C4-2B (cell line): Measurements from ENCODE around the gene SPAG4.

ENCODE experiments used
- H3K27ac ChIP-seq: fragments of 450-650 bp; 2 replicates; pipeline ENCODE4 v1.5.1; 2017
- ZFX ChIP-seq: fragments of 450-650 bp; IDR thresholded peaks from 2 replicates; pipeline ENCODE4 v1.6.1; 2017
- TF ChIP-seq, protein P1 (sequence below): fragments of 450-650 bp; conservative IDR thresholded peaks from 2 replicates; pipeline ENCODE4 v1.5.1; 2017; ENCODE audit warnings: mild to moderate bottlenecking

Gene SPAG4

GRCh38 chr20:35652641-35653429, 37.2 kb downstream of the SPAG4 start:
- TF ChIP-seq ZFX: no peak
- TF ChIP-seq, protein P1, sequence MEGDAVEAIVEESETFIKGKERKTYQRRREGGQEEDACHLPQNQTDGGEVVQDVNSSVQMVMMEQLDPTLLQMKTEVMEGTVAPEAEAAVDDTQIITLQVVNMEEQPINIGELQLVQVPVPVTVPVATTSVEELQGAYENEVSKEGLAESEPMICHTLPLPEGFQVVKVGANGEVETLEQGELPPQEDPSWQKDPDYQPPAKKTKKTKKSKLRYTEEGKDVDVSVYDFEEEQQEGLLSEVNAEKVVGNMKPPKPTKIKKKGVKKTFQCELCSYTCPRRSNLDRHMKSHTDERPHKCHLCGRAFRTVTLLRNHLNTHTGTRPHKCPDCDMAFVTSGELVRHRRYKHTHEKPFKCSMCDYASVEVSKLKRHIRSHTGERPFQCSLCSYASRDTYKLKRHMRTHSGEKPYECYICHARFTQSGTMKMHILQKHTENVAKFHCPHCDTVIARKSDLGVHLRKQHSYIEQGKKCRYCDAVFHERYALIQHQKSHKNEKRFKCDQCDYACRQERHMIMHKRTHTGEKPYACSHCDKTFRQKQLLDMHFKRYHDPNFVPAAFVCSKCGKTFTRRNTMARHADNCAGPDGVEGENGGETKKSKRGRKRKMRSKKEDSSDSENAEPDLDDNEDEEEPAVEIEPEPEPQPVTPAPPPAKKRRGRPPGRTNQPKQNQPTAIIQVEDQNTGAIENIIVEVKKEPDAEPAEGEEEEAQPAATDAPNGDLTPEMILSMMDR: no peak
- no peak overlapping the region for H3K27ac ChIP-seq

GRCh38 chr20:35653430-35653734, 37.8 kb downstream of the SPAG4 start:
- TF ChIP-seq, protein P1: no peak
- TF ChIP-seq ZFX: no peak

DNA sequence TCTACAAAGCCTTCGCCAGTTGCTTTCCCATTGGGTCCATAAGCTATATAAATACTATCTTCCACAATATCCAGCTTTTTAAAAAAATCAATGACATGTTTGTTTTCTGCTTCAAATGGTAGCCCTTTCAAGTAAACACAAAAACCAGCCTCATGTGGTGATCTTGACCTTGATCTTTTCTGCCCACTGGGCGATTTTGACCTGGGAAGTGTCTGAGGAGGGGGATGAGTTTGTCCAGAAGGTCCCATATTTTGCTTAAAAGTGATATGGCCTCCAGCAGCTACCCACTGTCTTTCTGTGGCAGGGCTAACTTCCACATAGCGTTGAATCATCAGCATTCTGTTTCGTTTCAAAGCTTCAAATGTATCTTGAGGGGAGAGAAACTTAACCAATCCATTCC, 38.3 kb downstream of the SPAG4 start:
- TF ChIP-seq, protein P1: no peak
- no peak for TF ChIP-seq ZFX
- H3K27ac ChIP-seq: no peak overlapping the region

More at GRCh38 chr20:35653430-35653734, 37.8 kb downstream of the SPAG4 start:
- H3K27ac ChIP-seq: no peak overlapping the region

DNA sequence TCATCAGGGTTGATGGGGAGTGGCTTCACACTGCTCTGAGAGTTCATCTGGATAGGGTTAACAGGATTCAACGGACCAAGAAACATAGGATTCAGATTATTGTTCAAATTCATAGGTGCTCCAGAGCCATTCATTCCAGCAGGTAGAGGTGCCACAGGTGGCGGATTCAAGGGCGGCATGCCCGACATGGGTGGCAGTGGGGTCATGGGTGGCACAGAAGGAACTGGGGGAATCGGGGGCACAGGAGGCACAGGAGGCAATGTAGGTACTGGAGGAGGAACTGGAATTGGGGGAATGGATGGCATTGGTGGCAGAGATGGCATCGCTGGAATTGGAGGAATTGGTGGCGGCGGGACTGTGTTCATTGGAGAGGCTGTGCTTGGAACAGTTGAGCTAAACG, 38.8 kb downstream of the SPAG4 start:
- no peak overlapping the region for H3K27ac ChIP-seq
- TF ChIP-seq, protein P1: no peak
- no peak for TF ChIP-seq ZFX

DNA sequence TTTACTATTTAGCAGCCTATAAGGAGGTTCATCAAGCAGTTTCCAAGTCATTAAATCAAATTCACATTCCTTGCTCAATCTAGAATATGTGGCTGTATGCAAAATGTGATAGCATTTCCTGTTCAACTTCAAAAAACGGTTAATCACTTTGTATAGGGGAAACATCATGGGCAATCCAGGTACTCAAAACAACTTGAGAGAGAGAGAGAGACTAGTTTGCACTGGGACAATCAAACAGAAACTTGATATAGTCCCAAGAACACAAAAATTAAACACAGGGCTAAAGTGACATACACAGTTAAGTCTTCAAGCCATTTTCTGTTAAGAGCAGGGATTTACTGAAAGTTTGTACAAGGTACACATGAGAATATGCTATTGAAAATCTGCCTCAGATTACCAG, 41.6 kb downstream of the SPAG4 start:
- TF ChIP-seq, protein P1: no peak
- no peak for TF ChIP-seq ZFX
- no peak overlapping the region for H3K27ac ChIP-seq

- TF ChIP-seq ZFX: no peak
- TF ChIP-seq, protein P1: no peak
- H3K27ac ChIP-seq: no peak overlapping the region
Measured at GRCh38 chr20:35660122-35660937, 44.7 kb downstream of the SPAG4 start.

GRCh38 chr20:35661053-35661452, 45.4 kb downstream of the SPAG4 start:
- H3K27ac ChIP-seq: no peak overlapping the region
- no peak for TF ChIP-seq ZFX
- TF ChIP-seq, protein P1: no peak
